DMS 273 treated with DMSO at 0.1 percent for 48 hours (cell line): Measurements from ENCODE around the gene PRAMEF1.
"Not testable (repeated sequence)": the region's sequence is repeated elsewhere in the genome, so short reads cannot be mapped to it uniquely, and the experiment has no call there.

Experiments
- DNase-seq: peaks from one replicate; lab custom pipeline; 2025; lab: John Stamatoyannopoulos, UW

PRAMEF1 gene

DNA sequence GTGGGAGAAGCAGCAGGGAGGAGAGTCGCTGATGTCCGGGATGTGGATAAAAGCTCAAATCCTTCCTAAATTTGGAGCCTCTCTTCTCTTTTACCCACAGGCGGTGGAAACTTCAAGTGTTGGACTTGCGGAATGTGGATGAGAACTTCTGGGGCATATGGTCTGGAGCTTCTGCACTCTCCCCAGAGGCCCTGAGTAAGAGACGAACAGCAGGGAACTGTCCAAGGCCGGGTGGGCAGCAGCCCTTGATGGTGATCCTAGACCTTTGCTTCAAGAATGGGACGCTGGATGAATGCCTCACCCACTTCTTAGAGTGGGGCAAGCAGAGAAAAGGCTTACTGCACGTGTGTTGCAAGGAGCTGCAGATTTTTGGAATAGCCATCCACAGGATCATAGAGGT is 15.8 kb upstream of the PRAMEF1 start:
- no peak for DNase-seq

DNA sequence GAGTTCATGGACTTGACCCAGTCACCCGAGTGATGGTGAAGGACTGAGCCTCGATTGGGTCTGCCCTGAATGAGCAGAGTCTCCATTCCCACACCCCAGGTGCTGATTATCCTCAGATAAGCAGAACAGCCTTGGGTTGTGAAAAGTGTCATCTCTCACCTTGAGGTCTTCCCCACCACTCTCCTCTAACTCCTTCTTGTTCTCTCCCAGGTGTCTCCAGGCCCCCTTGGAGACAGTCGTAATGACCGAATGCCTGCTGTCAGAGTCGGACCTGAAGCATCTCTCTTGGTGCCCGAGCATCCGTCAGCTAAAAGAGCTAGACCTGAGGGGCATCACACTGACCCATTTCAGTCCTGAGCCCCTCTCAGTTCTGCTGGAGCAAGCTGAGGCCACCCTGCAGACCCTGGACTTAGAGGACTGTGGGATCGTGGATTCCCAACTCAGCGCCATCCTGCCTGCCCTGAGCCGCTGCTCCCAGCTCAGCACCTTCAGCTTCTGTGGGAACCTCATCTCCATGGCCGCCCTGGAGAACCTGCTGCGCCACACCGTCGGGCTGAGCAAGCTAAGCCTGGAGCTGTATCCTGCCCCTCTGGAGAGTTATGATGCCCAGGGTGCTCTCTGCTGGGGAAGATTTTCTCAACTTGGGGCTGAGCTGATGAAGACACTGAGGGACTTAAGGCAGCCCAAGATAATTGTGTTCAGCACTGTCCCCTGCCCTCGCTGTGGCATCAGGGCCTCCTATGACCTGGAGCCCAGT is 14.2 kb upstream of the PRAMEF1 start:
- no peak for DNase-seq

DNA sequence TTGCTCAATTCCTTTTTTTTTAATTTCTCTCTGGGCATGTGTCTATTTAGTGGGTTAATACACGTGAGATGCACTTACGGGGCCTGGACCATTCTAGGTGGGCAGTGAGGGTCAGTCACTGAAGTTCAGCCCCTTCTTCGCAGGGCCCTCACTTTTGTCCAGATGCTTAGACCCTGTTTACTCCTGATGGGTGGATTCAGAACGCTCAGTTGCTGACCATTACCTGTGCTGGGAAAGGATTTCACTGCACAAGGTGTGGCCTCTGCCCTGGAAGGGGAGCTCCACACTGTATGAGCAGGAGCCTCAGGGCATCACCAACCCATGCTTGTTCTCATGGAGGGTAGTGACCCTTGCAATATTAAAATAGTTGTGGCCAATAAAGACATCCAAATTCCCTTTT is 13.1 kb upstream of the PRAMEF1 start:
- no peak for DNase-seq

DNA sequence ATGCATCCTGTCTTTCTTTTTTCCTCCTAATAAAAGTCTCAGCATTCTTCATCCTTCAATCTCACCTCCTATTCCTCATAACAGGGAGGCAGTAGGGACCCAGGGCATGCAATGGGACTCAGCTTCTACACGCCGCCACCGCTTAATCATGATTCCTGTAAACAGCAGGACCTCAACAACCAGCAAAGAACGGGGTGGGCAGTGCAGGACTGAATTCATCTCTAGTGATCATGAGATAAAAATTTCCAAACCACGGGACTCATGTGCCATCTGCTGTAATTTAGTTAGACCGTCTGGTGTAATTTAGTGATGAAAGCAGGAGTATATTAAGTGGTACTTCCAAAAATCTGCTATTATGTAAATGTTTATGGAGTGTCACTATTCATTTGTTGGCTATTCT is 12.3 kb upstream of the PRAMEF1 start:
- DNase-seq, result no peak

DNA sequence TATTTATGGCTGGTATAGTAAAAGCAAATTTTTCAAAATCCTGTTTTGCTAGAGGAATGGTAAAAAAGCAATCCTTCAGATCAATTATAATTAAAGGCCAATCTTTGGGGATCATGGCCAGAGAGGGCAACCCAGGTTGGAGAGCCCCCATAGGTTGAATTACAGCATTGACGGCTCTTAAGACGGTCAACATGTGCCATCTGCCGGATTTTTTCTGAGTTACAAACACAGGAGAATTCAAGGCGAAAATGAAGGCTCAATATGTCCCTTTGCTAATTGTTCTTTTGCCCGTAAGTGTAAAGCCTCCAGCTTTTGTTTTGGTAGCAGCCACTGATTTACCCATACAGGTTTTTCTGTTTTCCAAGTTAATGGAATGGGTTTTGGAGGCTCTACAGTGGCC is 9.7 kb upstream of the PRAMEF1 start:
- not testable (repeated sequence) for DNase-seq

DNA sequence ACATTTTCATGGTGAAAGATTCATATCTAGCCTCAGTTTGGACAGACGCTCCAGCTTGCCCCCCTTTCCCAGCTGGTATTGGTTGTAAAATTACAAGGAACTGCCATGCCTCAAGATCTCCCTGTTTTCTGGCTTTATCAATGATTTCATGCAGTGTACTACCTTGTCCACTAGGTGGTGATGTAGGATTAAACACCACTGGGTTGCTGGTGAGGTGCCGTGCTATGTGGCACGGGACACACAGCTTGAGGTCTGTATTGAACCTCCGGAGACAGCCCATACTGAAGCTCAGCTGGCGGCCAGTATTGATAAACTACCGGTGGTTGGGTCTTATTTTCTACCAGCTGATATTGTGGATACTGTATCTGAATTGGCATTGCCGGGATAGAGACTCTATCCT is 7.4 kb upstream of the PRAMEF1 start:
- DNase-seq, result not testable (repeated sequence)

DNA sequence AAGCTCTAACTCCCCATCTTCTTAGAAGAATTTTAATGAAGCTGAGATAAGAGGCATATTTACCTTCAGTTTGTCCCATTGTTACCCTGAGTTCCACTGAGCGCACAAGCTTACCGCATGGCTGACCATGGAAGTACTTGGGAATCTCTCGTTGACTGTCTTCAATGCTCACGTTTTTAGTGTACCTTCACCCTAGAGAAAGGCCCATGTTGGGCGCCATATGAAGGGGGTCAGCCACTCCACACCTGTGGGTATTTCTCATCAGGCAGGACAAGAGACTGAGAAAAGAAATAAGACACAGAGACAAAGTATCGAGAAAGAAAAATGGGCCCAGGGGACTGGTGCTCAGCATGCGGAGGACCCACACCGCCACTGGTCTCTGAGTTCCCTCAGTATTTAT is 6.5 kb upstream of the PRAMEF1 start:
- DNase-seq, result not testable (repeated sequence)

DNA sequence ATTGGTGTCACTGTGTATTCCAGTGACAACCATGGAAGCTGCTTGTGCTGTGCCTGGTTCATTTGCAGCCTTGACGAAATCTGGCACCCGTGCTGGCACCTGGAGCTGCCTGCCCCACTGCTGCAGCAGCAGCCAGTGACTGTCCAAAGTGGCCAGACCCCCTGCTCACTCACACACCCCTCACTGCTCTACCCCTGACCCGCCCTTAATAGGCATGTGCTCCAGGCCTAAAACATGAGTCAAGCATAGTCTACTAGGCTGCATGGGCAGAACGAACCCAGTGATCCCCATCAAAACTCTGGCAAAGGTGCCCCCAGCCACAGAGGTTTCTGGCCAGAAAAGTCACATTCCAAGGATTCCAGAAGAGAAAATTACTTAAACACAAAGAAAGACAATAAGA is 7.7 kb downstream of the PRAMEF1 start:
- DNase-seq, result no peak

DNA sequence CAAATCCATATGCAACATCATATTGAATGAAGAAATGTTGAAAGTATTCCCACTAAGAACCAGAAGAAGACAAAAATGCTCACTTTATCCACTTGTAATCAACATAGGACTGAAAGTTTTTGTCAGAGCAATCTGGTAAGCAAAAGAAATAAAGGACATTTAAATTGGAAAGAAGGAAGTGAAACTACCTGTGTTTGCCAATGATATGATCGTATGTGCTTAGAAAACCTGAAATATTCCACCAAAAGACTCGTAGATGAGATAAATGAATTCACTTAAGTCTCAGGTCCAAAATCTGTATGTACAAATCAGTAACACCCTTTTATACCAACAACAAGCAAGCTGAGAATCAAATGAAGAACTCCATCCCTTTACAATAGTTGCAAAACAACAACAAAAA is 8.5 kb downstream of the PRAMEF1 start:
- DNase-seq, result no peak

DNA sequence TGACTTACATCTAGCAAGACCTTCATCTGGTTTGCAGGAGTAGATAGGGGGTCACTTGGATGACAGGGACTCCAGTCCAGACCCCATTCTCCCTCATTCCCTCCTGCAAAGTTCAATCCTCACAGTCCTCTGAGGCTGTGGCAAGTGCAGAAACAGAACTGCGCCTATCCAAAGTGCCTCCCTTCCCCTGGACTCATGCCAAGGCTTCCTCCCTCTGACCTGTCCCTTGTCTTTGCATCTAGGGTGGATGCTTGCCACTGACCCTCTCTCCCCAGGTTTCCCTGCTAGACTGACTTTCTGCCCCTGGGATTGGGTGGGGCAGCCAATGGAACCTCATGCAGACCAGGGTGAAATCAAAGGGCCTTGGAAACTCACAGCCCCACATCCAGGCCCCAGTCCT is 18.7 kb downstream of the PRAMEF1 start:
- DNase-seq, result no peak

DNA sequence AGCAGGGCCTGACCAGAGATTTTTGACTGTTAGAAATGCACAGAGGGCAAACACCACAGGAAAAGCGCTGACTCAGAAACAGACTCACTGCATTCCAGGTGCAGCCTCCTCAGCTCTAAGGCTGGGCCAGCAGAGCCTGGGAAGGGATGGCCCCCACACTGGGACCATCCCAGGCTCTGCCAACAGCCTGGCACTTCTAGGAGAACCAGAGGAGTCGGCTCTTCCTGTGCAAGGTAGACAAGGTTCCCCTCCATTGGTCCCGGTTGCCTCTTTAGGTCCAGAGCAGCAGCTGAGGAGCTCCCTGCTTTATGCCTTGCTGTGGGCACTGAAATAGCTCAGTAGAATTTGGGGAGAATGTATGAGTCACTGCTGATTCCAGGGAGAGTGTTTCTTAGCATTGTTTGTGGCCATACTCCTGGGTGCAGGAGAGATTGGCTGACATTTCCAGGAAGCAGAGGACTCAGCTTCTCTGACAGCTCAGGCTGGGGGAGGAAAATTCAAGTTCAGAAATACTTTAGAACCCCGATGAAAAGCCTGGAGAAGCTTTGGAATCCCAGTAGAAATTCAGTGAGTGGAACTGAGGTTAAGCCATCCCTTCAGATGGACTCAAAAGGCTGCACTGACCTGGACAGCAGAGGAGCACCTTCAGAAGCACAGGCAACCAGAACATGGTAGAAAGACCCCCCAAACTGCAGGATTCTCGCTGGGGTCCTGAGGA is 19.7 kb downstream of the PRAMEF1 start:
- DNase-seq, result no peak

DNA sequence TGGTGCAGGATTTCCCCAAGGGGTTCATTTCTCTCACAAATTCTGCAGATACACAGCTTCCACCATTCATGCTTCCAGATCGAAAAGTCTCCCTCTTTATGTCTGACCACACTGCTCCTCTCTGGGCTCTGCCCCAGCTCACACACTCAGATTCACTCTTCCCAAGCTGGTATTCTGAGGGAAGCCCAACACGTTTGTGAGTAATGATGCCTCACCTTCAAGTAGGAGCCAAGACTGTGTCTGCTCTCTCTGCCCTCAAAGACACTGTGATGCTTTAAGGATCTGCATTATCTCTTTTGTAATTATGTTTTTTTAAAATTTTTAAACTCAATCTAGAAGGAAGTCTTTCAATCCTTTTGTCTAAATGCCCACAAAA is 20.2 kb downstream of the PRAMEF1 start:
- DNase-seq, result no peak

DNA sequence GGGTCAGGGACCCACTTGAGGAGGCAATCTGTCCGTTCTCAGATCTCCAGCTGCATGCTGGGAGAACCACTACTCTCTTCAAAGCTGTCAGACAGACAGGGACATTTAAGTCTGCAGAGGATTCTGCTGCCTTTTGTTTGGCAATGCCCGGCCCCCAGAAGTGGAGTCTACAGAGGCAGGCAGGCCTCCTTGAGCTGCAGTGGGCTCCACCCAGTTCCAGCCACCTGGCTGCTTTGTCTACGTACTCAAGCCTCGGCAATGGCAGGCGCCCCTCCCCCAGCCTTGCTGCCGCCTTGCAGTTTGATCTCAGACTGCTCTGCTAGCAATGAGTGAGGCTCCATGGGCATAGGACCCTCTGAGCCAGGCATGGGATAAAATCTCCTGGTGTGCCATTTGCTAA is 27.9 kb downstream of the PRAMEF1 start:
- not testable (repeated sequence) for DNase-seq

DNA sequence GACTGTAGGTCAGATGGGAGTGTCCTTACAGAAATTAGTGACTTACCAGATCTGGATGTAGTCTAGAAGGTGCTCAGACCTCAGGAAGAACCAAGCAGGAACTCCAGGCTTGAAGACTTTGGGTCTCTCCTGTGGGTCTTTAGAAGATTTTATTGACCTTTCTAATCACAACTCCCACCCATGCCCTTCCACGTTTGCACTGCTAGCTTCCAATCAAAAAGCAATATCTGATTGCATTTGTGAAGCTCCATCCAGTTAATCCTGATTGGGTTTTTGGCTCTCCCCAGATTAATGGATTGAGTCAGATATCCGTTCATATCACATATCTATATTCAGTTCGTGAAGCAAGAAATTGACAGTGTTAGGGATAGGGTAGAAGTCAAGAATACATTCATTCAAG is 40.1 kb downstream of the PRAMEF1 start, which contains the start of gene PRAMEF11:
Gene PRAMEF11 (minus strand): TSS at position 101 of the 400 bp plus-strand sequence. CDS start 2,621 bp downstream, outside the sequence.
- DNase-seq, result not testable (repeated sequence)

DNA sequence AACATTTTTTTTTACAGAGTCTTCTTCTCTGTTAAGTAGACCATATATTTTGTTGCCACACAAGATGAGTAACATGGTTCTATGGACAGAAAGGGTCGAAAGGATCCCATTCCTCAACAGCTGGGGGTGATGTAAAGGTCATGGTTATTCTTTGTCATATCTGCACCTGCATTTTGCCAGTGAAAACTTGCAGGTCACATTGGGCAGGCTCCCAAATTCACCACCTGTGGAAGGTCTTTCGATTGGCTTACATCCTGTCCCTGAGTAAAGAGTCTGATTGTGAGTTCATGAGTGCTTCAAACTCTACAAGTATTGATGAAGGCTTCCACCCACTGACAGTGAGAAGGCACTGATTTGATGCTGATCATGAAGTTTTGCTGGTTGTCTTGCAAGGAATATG is 42.1 kb downstream of the PRAMEF1 start:
- not testable (repeated sequence) for DNase-seq
